ENCODE data around the gene CAMK4. TPM values are rescaled to one million over a fixed set of nuclear protein-coding genes. Genes with fewer than 3 reads are reported as not detected.

CAMK4 gene
- 1 to 10 TPM; 3.8 to 6.6 TPM for total RNA-seq

DNA sequence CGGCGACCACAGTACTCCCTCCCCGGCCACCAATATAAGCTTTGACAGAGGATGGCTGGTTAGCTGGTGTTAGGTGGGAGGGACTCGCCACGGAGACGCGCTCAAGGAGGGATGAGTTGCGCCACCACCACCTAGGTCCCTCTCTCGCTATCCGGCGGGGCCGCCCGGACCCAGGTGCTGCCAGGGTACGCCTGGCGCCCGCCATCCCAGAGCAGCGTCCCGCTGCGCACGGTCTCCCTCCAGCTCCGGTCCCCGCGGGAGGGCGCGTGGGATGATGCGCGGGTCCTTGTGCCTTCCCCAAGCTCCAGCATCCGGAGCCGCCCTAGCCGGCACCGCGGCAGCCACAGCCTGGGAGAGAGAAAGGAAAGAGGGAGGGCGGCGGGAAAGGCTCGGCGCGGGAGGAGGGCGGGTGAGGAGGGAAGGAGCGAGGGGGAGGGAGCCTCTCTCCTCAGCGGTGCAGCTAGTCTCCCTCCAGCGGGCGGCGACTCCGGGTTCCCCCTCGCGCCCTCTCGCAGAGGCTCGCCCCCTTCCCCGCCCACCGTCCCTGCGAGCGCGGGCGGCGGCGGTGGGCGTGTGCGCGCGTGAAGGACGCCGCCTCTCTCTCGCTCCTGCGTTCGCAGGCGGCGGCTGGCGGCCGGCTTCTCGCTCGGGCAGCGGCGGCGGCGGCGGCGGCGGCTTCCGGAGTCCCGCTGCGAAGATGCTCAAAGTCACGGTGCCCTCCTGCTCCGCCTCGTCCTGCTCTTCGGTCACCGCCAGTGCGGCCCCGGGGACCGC, at the start of gene CAMK4:
Gene CAMK4, plus strand, starts transcription at position 598 of the 774 bp plus-strand sequence. Its CDS starts 100 bp downstream, at position 698.
- no peak for DNase-seq (ENCODE audit: low spot score)
- no peak within 1 kb of the TSS for H3K27ac ChIP-seq
- H3K27me3 ChIP-seq (replicated peaks; ENCODE audit: insufficient read depth), result no peaks in the 10 kb centered on the region

DNA sequence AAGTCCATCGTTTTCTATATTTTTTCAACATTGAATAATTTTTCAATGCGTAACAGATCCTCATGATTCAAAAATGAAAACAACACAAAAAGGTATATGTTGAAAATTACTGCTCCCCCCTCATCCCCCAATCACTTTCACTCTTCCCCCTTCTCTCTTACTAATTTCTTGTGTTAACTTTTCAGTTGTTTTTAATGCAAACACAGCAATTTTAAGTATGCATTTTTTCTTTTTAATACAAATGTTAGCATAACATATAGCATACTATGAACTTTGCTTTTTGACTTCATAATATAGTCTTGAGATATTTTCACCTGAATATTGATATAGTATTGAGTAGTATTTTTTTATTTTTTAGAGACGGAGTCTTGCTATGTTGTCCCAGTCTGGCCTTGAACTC, 41.1 kb upstream of the CAMK4 start:
- Histone ChIP-seq H3K27ac (no peak overlapping the region), H3K4me1 (ENCODE audit: control insufficient read depth in 1 of 2, low read depth in 2 of 2) (no peaks in the 10 kb centered on the region), H3K4me3 (no peak overlapping the region), H3K36me3 (no peaks in the 10 kb centered on the region), H3K27me3 (replicated peaks; ENCODE audit: insufficient read depth) (no peaks in the 10 kb centered on the region), H3K9me3 (no peaks in the 10 kb centered on the region)
- DNase-seq (ENCODE audit: low spot score), result no peak
- TF ChIP-seq, protein P1, sequence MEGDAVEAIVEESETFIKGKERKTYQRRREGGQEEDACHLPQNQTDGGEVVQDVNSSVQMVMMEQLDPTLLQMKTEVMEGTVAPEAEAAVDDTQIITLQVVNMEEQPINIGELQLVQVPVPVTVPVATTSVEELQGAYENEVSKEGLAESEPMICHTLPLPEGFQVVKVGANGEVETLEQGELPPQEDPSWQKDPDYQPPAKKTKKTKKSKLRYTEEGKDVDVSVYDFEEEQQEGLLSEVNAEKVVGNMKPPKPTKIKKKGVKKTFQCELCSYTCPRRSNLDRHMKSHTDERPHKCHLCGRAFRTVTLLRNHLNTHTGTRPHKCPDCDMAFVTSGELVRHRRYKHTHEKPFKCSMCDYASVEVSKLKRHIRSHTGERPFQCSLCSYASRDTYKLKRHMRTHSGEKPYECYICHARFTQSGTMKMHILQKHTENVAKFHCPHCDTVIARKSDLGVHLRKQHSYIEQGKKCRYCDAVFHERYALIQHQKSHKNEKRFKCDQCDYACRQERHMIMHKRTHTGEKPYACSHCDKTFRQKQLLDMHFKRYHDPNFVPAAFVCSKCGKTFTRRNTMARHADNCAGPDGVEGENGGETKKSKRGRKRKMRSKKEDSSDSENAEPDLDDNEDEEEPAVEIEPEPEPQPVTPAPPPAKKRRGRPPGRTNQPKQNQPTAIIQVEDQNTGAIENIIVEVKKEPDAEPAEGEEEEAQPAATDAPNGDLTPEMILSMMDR (IDR thresholded peaks at IDR 0.05), result no peak
- ATAC-seq (ENCODE audit: insufficient number of reproducible peaks, low FRiP score, low read depth), result no peak

More for the DNA sequence above, at the start of gene CAMK4:
- Histone ChIP-seq H3K4me1 (ENCODE audit: control insufficient read depth in 1 of 2, low read depth in 2 of 2) (peaks cover 5 to 9% of the 10 kb centered on the region in 2 donors), H3K9me3 (no peaks in the 10 kb centered on the region), H3K36me3 (no peaks in the 10 kb centered on the region), H3K4me3 (peak within 1 kb of the TSS; percentile 83)
- TF ChIP-seq, protein P1 (IDR thresholded peaks at IDR 0.05), result no peak
- ATAC-seq (ENCODE audit: insufficient number of reproducible peaks, low FRiP score, low read depth), result peak; percentile 29

DNA sequence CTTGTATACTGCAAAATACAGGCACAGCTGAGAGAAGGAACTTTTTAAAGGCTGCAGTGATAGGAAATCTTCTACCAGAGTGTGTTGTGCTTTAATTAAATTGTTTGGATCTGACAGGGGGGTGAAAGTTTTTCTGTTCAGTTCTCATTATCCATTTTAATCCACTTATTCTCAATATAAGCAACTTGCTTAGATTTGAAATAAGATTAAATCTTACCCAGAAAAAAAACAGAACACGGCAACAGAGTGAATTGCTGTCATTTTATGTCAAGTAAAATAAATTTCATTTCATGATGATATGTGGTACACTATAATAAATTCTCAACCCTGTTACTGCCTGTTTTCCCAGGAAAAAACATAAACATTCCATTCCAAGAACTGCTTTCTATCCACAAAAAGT, 37.1 kb upstream of the CAMK4 start:
- DNase-seq (ENCODE audit: low spot score) (no peak), ATAC-seq (ENCODE audit: insufficient number of reproducible peaks, low FRiP score, low read depth) (no peak)
- no peaks in the 10 kb centered on the region for H3K4me1 ChIP-seq (ENCODE audit: control insufficient read depth in 1 of 2, low read depth in 2 of 2)
- H3K4me3 ChIP-seq, result no peak overlapping the region
- H3K27me3 ChIP-seq (replicated peaks; ENCODE audit: insufficient read depth), result no peaks in the 10 kb centered on the region
- no peaks in the 10 kb centered on the region for H3K9me3 ChIP-seq
- TF ChIP-seq, protein P1 (IDR thresholded peaks at IDR 0.05), result no peak
- no peaks in the 10 kb centered on the region for H3K36me3 ChIP-seq
- H3K27ac ChIP-seq, result no peak overlapping the region

DNA sequence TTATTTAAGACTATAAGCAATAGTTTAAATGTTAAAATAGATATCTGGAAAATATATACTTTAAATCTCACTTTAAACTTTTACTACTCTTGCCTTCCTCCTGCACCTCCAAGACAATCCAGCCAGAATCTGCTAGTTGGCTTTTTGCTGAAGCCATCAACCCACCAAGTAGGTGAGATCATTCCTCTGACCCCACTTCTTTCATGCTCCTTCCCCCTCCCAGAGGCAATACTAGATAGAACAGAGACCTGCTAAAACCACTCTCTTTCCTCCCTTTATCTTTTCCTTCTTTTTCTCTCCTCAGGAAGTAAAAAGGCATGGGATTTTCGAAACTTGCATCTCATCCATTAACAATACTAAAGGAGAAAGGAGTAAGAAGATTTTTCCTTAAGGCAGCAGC, 30.1 kb upstream of the CAMK4 start:
- Histone ChIP-seq H3K36me3 (no peaks in the 10 kb centered on the region), H3K27me3 (replicated peaks; ENCODE audit: insufficient read depth) (no peaks in the 10 kb centered on the region), H3K9me3 (no peaks in the 10 kb centered on the region), H3K27ac (no peak overlapping the region), H3K4me1 (ENCODE audit: control insufficient read depth in 1 of 2, low read depth in 2 of 2) (no peaks in the 10 kb centered on the region), H3K4me3 (no peak overlapping the region)
- ATAC-seq (ENCODE audit: insufficient number of reproducible peaks, low FRiP score, low read depth) (no peak), DNase-seq (ENCODE audit: low spot score) (no peak)
- TF ChIP-seq, protein P1 (IDR thresholded peaks at IDR 0.05), result no peak

DNA sequence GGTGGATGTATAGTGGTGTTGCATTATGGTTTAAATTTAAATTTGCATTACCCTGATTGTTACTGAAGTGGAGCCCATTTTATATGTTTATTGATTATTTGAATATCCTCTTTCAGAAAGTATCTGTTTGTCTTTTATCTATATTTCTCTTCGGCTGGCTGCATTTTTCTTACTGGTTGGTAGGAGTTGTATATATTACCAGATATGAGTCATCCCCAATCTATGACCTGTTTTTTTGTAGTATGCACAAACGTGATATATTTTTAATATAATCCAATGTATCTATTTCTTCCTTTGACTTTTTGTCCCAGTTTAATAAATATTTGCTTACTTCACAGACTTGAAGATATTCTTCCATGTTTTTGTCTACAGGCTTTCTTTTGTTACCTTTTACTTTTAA, 29.3 kb upstream of the CAMK4 start:
- Histone ChIP-seq H3K9me3 (no peaks in the 10 kb centered on the region), H3K36me3 (no peaks in the 10 kb centered on the region), H3K4me1 (ENCODE audit: control insufficient read depth in 1 of 2, low read depth in 2 of 2) (no peaks in the 10 kb centered on the region), H3K27ac (no peak overlapping the region), H3K4me3 (no peak overlapping the region), H3K27me3 (replicated peaks; ENCODE audit: insufficient read depth) (no peaks in the 10 kb centered on the region)
- ATAC-seq (ENCODE audit: insufficient number of reproducible peaks, low FRiP score, low read depth) (no peak), DNase-seq (ENCODE audit: low spot score) (no peak)
- TF ChIP-seq, protein P1 (IDR thresholded peaks at IDR 0.05), result no peak

Data from thoracic aorta (tissue), 2 donors.